Liver (tissue), 9 donors: ENCODE measurements around the gene KCNJ3. TPM values are rescaled to one million over a fixed set of nuclear protein-coding genes. Genes with fewer than 3 reads are reported as not detected.
A peak's percentile ranks its signal among the peaks of the same experiment; 100 is the strongest.

Source experiments
- DNase-seq: peaks from one replicate; pipeline ENCODE4 v3.0.0-alpha.2; 2017; ENCODE audit warnings: low spot score
- H3K27ac ChIP-seq, 2 donors: one replicate each; pipeline ENCODE4 v1.7.0; 2013; ENCODE audit warnings: inconsistent platforms in 2 of 2, low read length in 2 of 2, control low read depth in 1 of 2, low read depth in 1 of 2, mild to moderate bottlenecking in 1 of 2
- H3K27me3 ChIP-seq, 4 donors: one replicate each; pipeline versions ENCODE4 v1.6.1 to v1.7.0; 2013; ENCODE audit warnings: low read length in 3 of 4, inconsistent platforms in 1 of 4, mild to moderate bottlenecking in 1 of 4, moderate library complexity in 1 of 4; ENCODE audit not compliant: control insufficient read depth in 4 of 4, insufficient read depth in 4 of 4
- H3K36me3 ChIP-seq, 4 donors: one replicate each; pipeline versions ENCODE4 v1.6.1 to v1.7.0; 2013; ENCODE audit warnings: low read length in 3 of 4, mild to moderate bottlenecking in 3 of 4, low read depth in 1 of 4, moderate library complexity in 1 of 4; ENCODE audit not compliant: control insufficient read depth in 4 of 4, insufficient read depth in 3 of 4
- H3K4me1 ChIP-seq, 4 donors: one replicate each; pipeline versions ENCODE4 v1.6.1 to v1.7.0; 2013; ENCODE audit warnings: low read length in 3 of 4, mild to moderate bottlenecking in 3 of 4, moderate library complexity in 1 of 4; ENCODE audit not compliant: control insufficient read depth in 4 of 4, insufficient read depth in 4 of 4
- H3K4me3 ChIP-seq, 3 donors: one replicate each; pipeline versions ENCODE4 v1.6.1 to v1.7.0; 2013; ENCODE audit warnings: low read length in 3 of 3, control low read depth in 1 of 3, low read depth in 1 of 3, mild to moderate bottlenecking in 1 of 3
- H3K9ac ChIP-seq, 2 donors: one replicate each; pipeline ENCODE4 v1.7.0; 2013; ENCODE audit warnings: low read length in 2 of 2, mild to moderate bottlenecking in 2 of 2, moderate library complexity in 2 of 2, control low read depth in 1 of 2, low read depth in 1 of 2
- H3K9me3 ChIP-seq, 4 donors: one replicate each; pipeline versions ENCODE4 v1.6.1 to v1.7.0; 2013; ENCODE audit warnings: low read length in 3 of 4; ENCODE audit not compliant: control insufficient read depth in 4 of 4
- EGR1 ChIP-seq, 2 donors: IDR thresholded peaks; 2 replicates each; pipeline ENCODE4 v1.6.1; 2016 to 2018; ENCODE audit warnings: antibody characterized with exemption in 2 of 2, low read depth in 2 of 2
- FOXA1 ChIP-seq: IDR thresholded peaks from 2 replicates; pipeline ENCODE4 v1.6.1; 2016; ENCODE audit warnings: antibody characterized with exemption
- FOXA2 ChIP-seq: IDR thresholded peaks from 2 replicates; pipeline ENCODE4 v1.6.1; 2016; ENCODE audit warnings: antibody characterized with exemption
- GABPA ChIP-seq, 2 donors: IDR thresholded peaks in 1 of 2; conservative IDR thresholded peaks in 1 of 2; 2 replicates each; pipeline ENCODE4 v1.6.1; 2016; ENCODE audit warnings: antibody characterized with exemption in 2 of 2, mild to moderate bottlenecking in 1 of 2, moderate library complexity in 1 of 2
- HNF4A ChIP-seq, 2 donors: conservative IDR thresholded peaks; 2 replicates each; pipeline ENCODE4 v1.6.1; 2016; ENCODE audit warnings: antibody characterized with exemption in 2 of 2, mild to moderate bottlenecking in 2 of 2
- JUND ChIP-seq, 2 donors: IDR thresholded peaks; 2 replicates each; pipeline ENCODE4 v1.6.1; 2016; ENCODE audit warnings: antibody characterized with exemption in 2 of 2
- NR2F2 ChIP-seq: IDR thresholded peaks from 2 replicates; pipeline ENCODE4 v1.6.1; 2016; ENCODE audit warnings: antibody characterized with exemption
- RAD21 ChIP-seq, 2 donors: IDR thresholded peaks; 2 replicates each; pipeline ENCODE4 v1.6.1; 2016; ENCODE audit warnings: antibody characterized with exemption in 2 of 2, mild to moderate bottlenecking in 2 of 2
- RXRA ChIP-seq, 2 donors: IDR thresholded peaks; 2 replicates each; pipeline ENCODE4 v1.6.1; 2017 to 2018; ENCODE audit warnings: antibody characterized with exemption in 2 of 2, mild to moderate bottlenecking in 1 of 2
- SP1 ChIP-seq: IDR thresholded peaks from 2 replicates; pipeline ENCODE4 v1.6.1; 2018; ENCODE audit warnings: antibody characterized with exemption, mild to moderate bottlenecking
- TAF1 ChIP-seq: conservative IDR thresholded peaks from 2 replicates; pipeline ENCODE4 v1.6.1; 2016; ENCODE audit warnings: antibody characterized with exemption, mild to moderate bottlenecking
- YY1 ChIP-seq: IDR thresholded peaks from 2 replicates; pipeline ENCODE4 v1.6.1; 2016; ENCODE audit warnings: antibody characterized with exemption, mild to moderate bottlenecking
- WGBS: extraction: QIAGEN DNeasy Blood & Tissue Kit; methylation state at CpG from one replicate; pipeline ENCODE4 v1.1.7; 2013; 5-methylcytosine and 5-hydroxymethylcytosine counted together
- polyA plus RNA-seq, 2 donors: library from polyadenylated mRNA; stranded (reverse) in 1 of 2; unstranded in 1 of 2; fragments of 200-250 nt in 1 of 2; fragments of >200 nt in 1 of 2; fragmentation: Nextera tagmentation in 1 of 2; extraction: Ambion mirVana in 1 of 2; gene quantifications; one replicate each; pipeline versions ENCODE4 v1.2.1 to v1.2.3, GENCODE V29; 2013 to 2015
- total RNA-seq, 2 donors: library from RNA; depleted of rRNA; stranded (reverse); fragments of >200 nt; gene quantifications; one replicate each; pipeline ENCODE4 v1.2.3, GENCODE V29; 2014
- TF ChIP-seq, protein P1 (sequence below): IDR thresholded peaks from 2 replicates; pipeline ENCODE4 v1.6.1; 2016; ENCODE audit warnings: antibody characterized with exemption, mild to moderate bottlenecking
- TF ChIP-seq, protein P2 (sequence below): IDR thresholded peaks from 2 replicates; pipeline ENCODE4 v1.6.1; 2016; ENCODE audit warnings: antibody characterized with exemption
- TF ChIP-seq, protein P3 (sequence below): IDR thresholded peaks from 2 replicates; pipeline ENCODE4 v1.6.1; 2016; ENCODE audit warnings: antibody characterized with exemption
- TF ChIP-seq, protein P4 (sequence below): IDR thresholded peaks from 2 replicates; pipeline ENCODE4 v1.6.1; 2016; ENCODE audit warnings: antibody characterized with exemption
- donor health status: healthy.
- donor health status: healthy.
- donor health status: healthy.
- donor health status: healthy.
- donor health status: healthy.

The KCNJ3 gene
- total and polyA plus RNA-seq, 4 donors: 0.23 to 1.3 (median 0.43) TPM

DNA sequence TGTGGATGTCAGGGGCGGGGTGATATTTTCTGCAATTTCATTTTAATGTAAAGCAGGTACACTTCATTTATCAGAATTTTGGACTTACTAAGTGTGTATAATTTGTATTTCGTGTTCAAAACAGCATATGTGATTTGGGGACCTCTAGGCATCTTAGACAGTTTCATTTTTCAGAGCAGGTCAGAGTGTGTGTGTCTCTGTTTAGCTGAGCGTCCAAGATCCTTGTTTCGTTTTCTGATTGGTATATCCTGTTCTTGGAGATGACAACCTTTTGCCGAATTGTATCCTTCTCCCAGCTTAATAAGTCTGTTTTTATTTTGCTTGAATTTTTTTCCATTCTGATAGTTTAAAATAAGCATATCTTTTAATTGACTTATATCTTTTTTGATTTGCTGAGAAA is 128.3 kb downstream of the KCNJ3 start (continued):
- TF ChIP-seq, protein P1, sequence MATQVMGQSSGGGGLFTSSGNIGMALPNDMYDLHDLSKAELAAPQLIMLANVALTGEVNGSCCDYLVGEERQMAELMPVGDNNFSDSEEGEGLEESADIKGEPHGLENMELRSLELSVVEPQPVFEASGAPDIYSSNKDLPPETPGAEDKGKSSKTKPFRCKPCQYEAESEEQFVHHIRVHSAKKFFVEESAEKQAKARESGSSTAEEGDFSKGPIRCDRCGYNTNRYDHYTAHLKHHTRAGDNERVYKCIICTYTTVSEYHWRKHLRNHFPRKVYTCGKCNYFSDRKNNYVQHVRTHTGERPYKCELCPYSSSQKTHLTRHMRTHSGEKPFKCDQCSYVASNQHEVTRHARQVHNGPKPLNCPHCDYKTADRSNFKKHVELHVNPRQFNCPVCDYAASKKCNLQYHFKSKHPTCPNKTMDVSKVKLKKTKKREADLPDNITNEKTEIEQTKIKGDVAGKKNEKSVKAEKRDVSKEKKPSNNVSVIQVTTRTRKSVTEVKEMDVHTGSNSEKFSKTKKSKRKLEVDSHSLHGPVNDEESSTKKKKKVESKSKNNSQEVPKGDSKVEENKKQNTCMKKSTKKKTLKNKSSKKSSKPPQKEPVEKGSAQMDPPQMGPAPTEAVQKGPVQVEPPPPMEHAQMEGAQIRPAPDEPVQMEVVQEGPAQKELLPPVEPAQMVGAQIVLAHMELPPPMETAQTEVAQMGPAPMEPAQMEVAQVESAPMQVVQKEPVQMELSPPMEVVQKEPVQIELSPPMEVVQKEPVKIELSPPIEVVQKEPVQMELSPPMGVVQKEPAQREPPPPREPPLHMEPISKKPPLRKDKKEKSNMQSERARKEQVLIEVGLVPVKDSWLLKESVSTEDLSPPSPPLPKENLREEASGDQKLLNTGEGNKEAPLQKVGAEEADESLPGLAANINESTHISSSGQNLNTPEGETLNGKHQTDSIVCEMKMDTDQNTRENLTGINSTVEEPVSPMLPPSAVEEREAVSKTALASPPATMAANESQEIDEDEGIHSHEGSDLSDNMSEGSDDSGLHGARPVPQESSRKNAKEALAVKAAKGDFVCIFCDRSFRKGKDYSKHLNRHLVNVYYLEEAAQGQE: no peak
- TF ChIP-seq, protein P2, sequence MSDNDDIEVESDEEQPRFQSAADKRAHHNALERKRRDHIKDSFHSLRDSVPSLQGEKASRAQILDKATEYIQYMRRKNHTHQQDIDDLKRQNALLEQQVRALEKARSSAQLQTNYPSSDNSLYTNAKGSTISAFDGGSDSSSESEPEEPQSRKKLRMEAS: no peak

DNA sequence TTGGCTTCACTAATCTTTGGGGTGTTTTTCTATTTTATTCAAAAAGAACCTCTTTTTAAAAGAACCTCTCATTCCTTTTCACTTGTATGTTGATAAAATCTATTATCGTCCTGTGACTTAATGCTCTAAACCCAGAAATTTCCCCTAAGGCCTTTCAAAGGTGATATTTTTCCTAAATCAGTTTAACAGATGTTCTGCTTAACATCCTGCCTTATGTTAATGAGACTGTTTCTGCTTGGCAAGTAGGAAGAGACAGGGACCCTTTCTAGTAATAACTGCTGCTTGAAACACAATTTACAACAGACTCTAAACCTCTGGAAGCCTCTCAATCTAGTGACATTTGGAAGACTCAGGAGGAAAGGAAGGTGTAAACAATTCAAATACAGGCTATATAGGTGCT is 128.8 kb downstream of the KCNJ3 start:
- H3K27ac ChIP-seq: no peak overlapping the region
- H3K9me3 ChIP-seq: no peaks in the 10 kb centered on the region
- no peak overlapping the region for H3K9ac ChIP-seq
- no peaks in the 10 kb centered on the region for H3K4me1 ChIP-seq
- no peaks in the 10 kb centered on the region for H3K27me3 ChIP-seq
- H3K36me3 ChIP-seq: no peaks in the 10 kb centered on the region
- H3K4me3 ChIP-seq: no peak overlapping the region
- 84% methylated on average over 1 of the region's 1 CpG for WGBS
- TF ChIP-seq FOXA2 (no peak), EGR1 (IDR thresholded peaks at IDR 0.05; ENCODE audit: low read depth in 2 of 2) (no peak), GABPA (IDR thresholded peaks at IDR 0.05 in 1 of 2, conservative IDR thresholded peaks at IDR 0.05 in 1 of 2) (no peak), YY1 (no peak), FOXA1 (no peak), TAF1 (no peak), HNF4A (conservative IDR thresholded peaks at IDR 0.05) (no peak), SP1 (no peak), NR2F2 (no peak), RAD21 (IDR thresholded peaks at IDR 0.05) (no peak), RXRA (IDR thresholded peaks at IDR 0.05) (no peak), JUND (IDR thresholded peaks at IDR 0.05) (no peak)
- TF ChIP-seq, protein P3, sequence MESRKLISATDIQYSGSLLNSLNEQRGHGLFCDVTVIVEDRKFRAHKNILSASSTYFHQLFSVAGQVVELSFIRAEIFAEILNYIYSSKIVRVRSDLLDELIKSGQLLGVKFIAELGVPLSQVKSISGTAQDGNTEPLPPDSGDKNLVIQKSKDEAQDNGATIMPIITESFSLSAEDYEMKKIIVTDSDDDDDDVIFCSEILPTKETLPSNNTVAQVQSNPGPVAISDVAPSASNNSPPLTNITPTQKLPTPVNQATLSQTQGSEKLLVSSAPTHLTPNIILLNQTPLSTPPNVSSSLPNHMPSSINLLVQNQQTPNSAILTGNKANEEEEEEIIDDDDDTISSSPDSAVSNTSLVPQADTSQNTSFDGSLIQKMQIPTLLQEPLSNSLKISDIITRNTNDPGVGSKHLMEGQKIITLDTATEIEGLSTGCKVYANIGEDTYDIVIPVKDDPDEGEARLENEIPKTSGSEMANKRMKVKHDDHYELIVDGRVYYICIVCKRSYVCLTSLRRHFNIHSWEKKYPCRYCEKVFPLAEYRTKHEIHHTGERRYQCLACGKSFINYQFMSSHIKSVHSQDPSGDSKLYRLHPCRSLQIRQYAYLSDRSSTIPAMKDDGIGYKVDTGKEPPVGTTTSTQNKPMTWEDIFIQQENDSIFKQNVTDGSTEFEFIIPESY: no peak
- TF ChIP-seq, protein P4, sequence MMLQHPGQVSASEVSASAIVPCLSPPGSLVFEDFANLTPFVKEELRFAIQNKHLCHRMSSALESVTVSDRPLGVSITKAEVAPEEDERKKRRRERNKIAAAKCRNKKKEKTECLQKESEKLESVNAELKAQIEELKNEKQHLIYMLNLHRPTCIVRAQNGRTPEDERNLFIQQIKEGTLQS: no peak
- TF ChIP-seq, protein P2: no peak
- no peak for DNase-seq

DNA sequence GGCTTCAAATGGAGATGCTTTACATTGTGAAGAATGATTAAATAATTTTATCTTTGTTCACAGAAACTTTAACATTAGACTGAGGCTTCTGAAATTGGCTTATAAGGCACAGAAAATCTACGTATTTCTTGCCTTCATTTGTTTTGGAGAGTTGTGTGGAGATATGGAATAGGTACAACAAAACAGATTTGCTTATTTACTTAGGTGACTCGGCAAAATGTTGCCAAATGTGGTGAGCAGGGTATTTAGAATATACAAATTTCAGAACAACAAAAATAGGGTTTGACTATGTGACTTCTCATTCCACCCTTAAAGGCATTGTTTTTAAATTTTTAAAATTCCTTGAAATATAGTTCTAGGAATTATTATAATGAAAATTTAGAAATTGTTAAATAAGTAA is 134.2 kb downstream of the KCNJ3 start:
- H3K9ac ChIP-seq: no peak overlapping the region
- DNase-seq: no peak
- no peak overlapping the region for H3K27ac ChIP-seq
- H3K4me1 ChIP-seq: peaks cover 2 to 9% (median 4%) of the 10 kb centered on the region in 4 donors
- WGBS: 41% methylated on average over 2 of the region's 2 CpGs
- H3K9me3 ChIP-seq: no peaks in the 10 kb centered on the region
- no peak overlapping the region for H3K4me3 ChIP-seq
- TF ChIP-seq FOXA1 (peak; percentile 39), NR2F2 (no peak), TAF1 (no peak), FOXA2 (peak; percentile 75)
- TF ChIP-seq, protein P1: no peak
- no peaks in the 10 kb centered on the region for H3K27me3 ChIP-seq
- H3K36me3 ChIP-seq: no peaks in the 10 kb centered on the region
